Measurements from ENCODE around the gene WDFY3. TPM values are rescaled to one million over a fixed set of nuclear protein-coding genes. Genes with fewer than 3 reads are reported as not detected.
A peak's percentile ranks its signal among the peaks of the same experiment; 100 is the strongest.

Gene WDFY3
- total and polyA plus RNA-seq, 12 donors, result 9.5 to 284 (median 85.0) TPM

- TF ChIP-seq POLR2A (IDR thresholded peaks at IDR 0.05) (no peak), CTCF (IDR thresholded peaks at IDR 0.05) (no peak)
- intact Hi-C loops (cut with DNase I), result no loop called here
Measured at GRCh38 chr4:84780719-84781118, 185.8 kb downstream of the WDFY3 start.

GRCh38 chr4:84778041-84778440 is 188.4 kb downstream of the WDFY3 start:
- H3K9me3 ChIP-seq (replicated peaks in 1 of 3), result no peaks in the 10 kb centered on the region
- intact Hi-C loops (cut with DNase I), result no loop called here
- no peak for DNase-seq
- TF ChIP-seq POLR2A (IDR thresholded peaks at IDR 0.05), result no peak
- TF ChIP-seq CTCF (IDR thresholded peaks at IDR 0.05), result no peak
- H3K4me3 ChIP-seq, result no peak overlapping the region
- H3K27me3 ChIP-seq, result no peaks in the 10 kb centered on the region
- H3K4me1 ChIP-seq (replicated peaks in 1 of 2), result no peaks in the 10 kb centered on the region
- no peak overlapping the region for H3K27ac ChIP-seq
- peaks cover 0 to 46% of the 10 kb centered on the region in 2 donors for H3K36me3 ChIP-seq (replicated peaks in 1 of 2)

More at GRCh38 chr4:84780719-84781118, 185.8 kb downstream of the WDFY3 start:
- Histone ChIP-seq H3K4me3 (no peak overlapping the region), H3K27me3 (no peaks in the 10 kb centered on the region), H3K4me1 (replicated peaks in 1 of 2) (no peaks in the 10 kb centered on the region), H3K36me3 (replicated peaks in 1 of 2) (peaks cover 0 to 50% of the 10 kb centered on the region in 2 donors), H3K9me3 (replicated peaks in 1 of 3) (no peaks in the 10 kb centered on the region), H3K27ac (no peak overlapping the region)
- no peak for DNase-seq
- 97 to 99% (median 97%) methylated on average over 3 of the region's 3 CpGs for WGBS, 4 donors

- Histone ChIP-seq H3K4me1 (replicated peaks in 1 of 2) (no peaks in the 10 kb centered on the region), H3K4me3 (no peak overlapping the region), H3K27ac (no peak overlapping the region), H3K36me3 (replicated peaks in 1 of 2) (peaks cover 0 to 4% of the 10 kb centered on the region in 2 donors), H3K9me3 (replicated peaks in 1 of 3) (no peaks in the 10 kb centered on the region), H3K27me3 (no peaks in the 10 kb centered on the region)
- intact Hi-C loops (cut with DNase I), result no loop called here
- TF ChIP-seq CTCF (IDR thresholded peaks at IDR 0.05), result no peak
- no peak for TF ChIP-seq POLR2A (IDR thresholded peaks at IDR 0.05)
- DNase-seq, result no peak
- 88 to 95% (median 92%) methylated on average over 3 of the region's 3 CpGs for WGBS, 4 donors
Measured at GRCh38 chr4:84767168-84767567, 199.3 kb downstream of the WDFY3 start.

DNA sequence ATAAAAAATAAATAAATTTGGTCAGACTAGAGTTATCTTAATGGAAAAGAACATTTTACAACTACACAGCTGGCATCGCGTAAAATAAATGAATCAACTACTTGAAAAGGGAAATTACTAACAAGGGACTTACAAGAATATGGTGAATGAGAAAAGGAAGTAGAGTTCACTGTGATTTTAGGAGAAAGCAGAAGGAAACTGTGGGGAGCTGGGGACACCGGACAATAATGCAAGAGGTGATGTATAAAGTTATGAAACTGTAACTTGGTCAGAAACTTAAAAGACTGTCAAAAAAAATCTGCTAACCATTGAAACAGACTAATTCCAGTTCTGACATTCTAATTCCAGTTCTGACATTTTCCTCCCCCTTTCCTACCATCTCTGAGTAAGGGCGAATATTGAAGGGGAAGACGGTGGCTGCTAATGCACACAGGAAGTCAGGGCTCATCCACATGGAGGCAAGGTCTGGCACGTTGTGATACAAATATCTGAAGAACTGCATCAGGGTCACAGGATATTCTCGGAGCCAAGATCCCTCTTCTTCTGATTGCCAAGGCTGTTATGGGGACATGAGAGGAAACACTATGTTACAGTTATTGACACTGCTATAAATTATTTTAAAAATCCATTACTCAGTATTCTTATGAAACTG is 213.0 kb downstream of the WDFY3 start:
- intact Hi-C loops (cut with DNase I), result no loop called here

More for the DNA sequence above, 213.0 kb downstream of the WDFY3 start:
- H3K27me3 ChIP-seq, result no peaks in the 10 kb centered on the region
- peaks cover 0 to 36% of the 10 kb centered on the region in 2 donors for H3K36me3 ChIP-seq (replicated peaks in 1 of 2)
- TF ChIP-seq CTCF (IDR thresholded peaks at IDR 0.05), result no peak
- no peak for TF ChIP-seq POLR2A (IDR thresholded peaks at IDR 0.05)
- H3K9me3 ChIP-seq (replicated peaks in 1 of 3), result no peaks in the 10 kb centered on the region
- H3K4me3 ChIP-seq, result no peak overlapping the region
- peak overlapping the region in 3 of 5 donors; percentile 3 to 68 (median 24) for H3K27ac ChIP-seq
- peaks cover 5 to 19% of the 10 kb centered on the region in 2 donors for H3K4me1 ChIP-seq (replicated peaks in 1 of 2)
- DNase-seq, result peak in 5 of 7 donors; percentile 28 to 54 (median 40)
- 25 to 38% (median 33%) methylated on average over 7 of the region's 7 CpGs for WGBS, 4 donors
